GM19455 (cell line): ENCODE results near the gene NOL9.

Experiments
- ATAC-seq: cut with Tn5 transposase; IDR thresholded peaks from one replicate; pipeline ENCODE4 v1.9.1; 2021; ENCODE audit not compliant: unreplicated experiment

The NOL9 gene

DNA sequence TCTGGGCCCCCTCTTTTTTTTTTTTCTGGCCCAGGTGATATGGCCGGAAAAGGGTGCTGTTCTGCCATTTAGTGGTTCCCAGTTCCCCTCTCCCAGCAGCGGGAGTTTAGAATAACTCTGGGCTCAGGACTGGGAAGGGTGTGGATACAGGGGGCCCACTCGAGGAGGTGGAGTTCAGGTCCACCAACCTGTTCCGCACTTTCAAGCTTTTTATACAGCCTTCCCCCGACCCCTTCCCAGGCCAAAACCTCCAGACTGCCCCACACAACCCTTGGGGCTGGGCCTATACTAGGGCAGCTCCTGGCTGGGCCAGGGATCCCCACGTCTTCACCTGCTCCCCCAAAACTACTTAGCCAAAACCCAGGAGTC is 63.2 kb downstream of the NOL9 start:
- ATAC-seq: no peak

GRCh38 chr1:6490181-6491080 is 63.9 kb downstream of the NOL9 start:
- no peak for ATAC-seq

DNA sequence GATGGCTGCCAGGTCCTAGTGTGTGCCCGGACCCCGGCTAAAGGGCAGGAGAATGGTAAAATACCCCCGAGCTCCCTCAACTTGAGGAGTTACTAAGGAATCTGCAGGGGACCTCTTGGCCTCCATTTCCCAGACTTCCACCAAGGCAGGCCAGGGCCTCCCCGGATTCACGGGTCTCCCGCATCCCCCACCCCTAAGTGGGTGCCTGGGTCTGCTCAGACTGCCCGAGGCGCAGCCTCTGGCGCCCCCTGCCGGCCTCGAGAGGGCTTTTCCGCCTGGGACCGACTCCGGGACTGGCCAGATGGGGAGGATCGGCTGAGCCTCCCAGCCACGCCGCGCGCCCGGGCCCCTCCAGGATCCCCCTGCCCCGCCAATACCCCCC is 64.5 kb downstream of the NOL9 start:
- ATAC-seq: peak; percentile 44

GRCh38 chr1:6489383-6489765 is 64.9 kb downstream of the NOL9 start:
- ATAC-seq: no peak

DNA sequence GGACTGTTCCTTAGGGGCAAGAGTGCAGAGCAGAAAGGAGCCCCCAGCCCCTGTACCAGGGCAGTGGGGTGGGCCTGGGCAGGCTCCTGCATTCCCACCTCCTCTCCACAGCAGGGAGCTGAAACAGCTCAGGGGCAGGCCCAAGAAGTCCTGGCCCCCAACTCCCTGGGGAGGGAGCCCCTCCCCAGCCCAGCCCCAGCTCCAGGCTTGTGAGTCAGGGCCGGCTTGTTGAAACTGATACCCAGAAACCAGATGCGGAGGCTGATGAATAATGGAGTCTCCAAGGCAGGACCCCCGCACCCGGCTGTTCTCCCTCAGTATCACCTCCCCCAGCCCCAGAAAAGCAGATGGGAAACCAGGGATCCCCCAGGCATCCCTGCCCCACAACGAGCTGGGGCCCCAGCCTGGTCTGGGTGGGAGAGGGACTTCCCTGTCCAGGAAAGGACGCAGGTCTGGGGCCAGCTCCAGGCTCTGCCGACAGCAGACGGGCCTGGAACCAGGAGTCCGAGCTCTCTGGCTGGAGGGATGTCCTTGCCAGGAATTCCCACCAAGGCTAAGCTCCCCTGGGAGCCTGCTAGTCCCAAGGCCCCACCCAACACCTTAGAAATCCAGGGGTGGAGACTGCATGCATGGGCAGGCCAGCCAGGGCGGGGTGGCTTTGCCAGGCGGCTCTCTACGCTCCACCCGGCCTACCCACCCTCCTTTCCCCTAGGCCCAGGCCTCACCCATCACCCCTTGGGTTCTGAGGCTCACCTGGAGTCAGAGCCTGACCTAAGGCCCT is 65.5 kb downstream of the NOL9 start:
- no peak for ATAC-seq

DNA sequence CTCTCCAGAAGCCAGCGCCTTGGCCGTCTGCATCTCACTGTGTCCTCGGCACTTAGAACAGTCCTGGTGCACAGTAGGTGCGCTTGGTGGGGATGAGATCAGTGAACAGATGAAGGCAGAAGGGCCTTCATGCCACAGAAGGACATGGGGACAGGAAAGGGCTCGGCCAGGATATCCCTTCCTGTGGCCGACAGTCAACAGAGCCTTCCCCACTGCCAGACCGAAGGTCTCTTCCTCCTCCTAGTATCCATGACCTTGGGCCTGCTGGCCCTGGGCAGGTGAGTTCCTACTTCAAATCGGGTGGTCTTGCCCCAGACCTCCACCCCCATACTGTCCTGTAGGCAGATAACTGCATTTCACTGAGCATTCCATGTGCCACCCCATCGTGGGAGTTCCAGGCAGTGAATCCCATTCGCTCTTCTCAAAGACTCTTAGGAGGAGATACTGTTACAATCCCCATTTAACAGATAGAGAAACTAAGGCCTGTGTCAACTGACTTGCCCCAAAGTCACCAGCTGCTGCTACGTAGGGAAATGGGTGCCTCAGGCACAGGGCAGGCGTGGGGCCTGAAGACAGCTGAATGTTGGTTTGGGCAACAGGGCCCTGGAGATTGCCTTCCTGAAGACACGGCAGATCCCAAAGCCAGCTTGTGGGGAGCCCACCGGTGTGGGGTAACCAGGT is 66.4 kb downstream of the NOL9 start:
- ATAC-seq: no peak

DNA sequence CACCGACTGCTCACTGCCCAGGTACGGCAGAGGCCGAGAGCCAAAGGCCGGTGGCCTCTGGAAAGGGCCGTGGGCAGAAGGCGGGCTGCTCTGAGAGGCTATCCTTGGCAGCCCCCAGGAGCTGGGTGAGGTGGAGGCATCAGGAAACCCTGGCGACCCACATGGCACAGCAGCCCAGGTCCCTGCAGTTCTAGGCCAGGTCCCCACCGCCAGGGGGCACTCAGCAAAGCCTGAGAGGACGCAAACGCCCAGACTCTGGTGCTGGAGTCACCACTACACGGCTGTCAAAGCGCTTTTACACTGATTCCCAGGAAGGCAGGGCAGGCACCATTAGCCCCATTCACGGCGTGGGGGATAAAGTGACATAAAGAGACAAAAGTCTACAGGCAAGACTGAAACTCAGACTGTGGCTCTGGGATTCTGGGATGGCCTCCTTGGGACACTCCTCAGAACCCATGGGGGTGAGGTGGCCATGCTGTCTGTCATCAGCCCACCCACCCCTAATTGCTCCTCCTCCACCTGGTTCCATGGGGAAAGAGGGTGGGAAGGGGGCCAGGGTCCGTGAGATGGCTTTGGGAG is 67.8 kb downstream of the NOL9 start:
- ATAC-seq: peak; percentile 47

GRCh38 chr1:6485168-6486101 is 68.9 kb downstream of the NOL9 start:
- ATAC-seq: no peak

DNA sequence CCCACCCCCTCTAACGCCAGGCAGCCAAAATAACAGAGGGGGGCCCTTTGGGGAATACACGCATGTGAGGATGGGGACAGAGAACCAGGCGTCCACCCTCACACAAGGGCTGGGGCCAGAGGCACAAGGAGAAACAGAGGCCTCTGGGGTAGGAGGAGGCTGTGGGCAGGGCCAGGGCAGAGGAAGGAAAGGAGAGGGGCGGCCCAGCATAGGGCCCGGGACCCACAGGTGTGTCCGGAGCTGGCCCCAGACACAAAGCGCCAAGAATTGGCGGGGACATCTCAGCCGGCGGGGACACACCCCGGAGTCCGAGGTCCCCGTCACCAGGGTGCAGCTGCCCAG is 69.5 kb downstream of the NOL9 start:
- no peak for ATAC-seq

- ATAC-seq: no peak
Observed at GRCh38 chr1:6483761-6484117, 70.6 kb downstream of the NOL9 start.

DNA sequence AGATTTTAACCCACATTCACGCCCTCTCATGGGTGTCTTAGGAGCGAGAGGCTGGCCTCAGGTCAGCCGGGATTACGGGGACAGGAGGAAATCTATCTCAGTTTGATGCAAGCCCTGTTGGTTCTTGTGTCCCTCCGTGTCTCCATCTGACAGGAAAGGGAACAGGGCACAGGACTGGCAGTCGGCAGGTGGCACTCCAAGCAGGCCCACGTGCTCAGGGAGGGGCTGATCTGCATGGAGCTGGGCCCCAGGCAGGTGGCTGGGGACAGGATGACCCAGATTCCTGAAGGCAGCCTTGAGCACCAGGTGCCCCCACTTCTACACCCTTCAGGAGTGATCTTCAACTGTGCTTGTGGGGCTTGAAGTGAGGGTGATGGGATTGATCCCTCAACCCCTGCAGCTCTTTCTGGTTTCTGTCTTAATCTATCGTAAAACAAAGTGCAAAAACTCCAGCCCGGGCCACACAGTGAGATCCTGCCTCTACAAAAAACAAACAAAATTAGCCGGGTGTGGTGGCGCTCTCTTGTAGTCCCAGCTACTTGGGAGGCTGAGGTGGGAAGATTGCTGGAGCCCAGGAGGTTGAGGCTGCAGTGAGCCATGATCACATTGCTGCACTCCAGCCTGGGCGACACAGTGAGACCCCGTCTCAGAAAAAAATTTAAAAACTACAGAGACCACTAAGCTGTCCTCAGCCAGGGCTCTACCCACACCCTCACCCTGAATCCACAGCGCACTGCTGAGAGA is 71.1 kb downstream of the NOL9 start:
- no peak for ATAC-seq

- ATAC-seq: no peak
Observed at GRCh38 chr1:6481820-6482219, 72.5 kb downstream of the NOL9 start.

GRCh38 chr1:6477039-6477820 is 77.1 kb downstream of the NOL9 start:
- no peak for ATAC-seq

DNA sequence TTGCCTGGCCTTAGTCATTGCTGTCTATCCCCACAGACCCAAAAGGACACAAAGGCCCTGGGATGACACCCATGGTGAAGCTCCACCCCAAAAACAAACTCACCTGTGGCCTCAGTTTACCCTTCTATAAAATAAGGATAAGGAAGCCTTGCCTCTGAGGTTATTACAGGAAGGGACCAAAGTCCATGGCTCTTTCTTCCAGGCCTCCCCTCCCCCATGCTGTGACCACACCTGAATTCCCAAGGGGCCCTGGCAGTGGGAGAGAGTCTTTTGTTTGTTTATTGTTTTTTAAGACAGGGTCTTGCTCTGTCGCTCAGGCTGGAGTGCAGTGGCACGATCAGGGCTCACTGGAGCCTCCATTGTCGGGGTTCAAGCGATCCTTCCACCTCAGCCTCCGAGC is 77.8 kb downstream of the NOL9 start:
- ATAC-seq: no peak

- ATAC-seq: no peak
Observed at GRCh38 chr1:6475381-6476133, 78.8 kb downstream of the NOL9 start.

- ATAC-seq: no peak
Observed at GRCh38 chr1:6474815-6475282, 79.5 kb downstream of the NOL9 start.

GRCh38 chr1:6473974-6474814 is 80.1 kb downstream of the NOL9 start:
- ATAC-seq: no peak
